Measurements from ENCODE around the gene HSD17B2.

Gene HSD17B2, protein sequence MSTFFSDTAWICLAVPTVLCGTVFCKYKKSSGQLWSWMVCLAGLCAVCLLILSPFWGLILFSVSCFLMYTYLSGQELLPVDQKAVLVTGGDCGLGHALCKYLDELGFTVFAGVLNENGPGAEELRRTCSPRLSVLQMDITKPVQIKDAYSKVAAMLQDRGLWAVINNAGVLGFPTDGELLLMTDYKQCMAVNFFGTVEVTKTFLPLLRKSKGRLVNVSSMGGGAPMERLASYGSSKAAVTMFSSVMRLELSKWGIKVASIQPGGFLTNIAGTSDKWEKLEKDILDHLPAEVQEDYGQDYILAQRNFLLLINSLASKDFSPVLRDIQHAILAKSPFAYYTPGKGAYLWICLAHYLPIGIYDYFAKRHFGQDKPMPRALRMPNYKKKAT

GRCh38 chr16:82034981-82035612, at the start of gene HSD17B2:
HSD17B2 (plus strand) TSS chr16:82035253; CDS start chr16:82035425, 172 bp downstream.
- no peak for TF ChIP-seq ZNF274 (IDR thresholded peaks at IDR 0.05; ENCODE audit: low read depth, low read length)
- no peak within 1 kb of the TSS for H3K4me3 ChIP-seq (ENCODE audit: low read length)

DNA sequence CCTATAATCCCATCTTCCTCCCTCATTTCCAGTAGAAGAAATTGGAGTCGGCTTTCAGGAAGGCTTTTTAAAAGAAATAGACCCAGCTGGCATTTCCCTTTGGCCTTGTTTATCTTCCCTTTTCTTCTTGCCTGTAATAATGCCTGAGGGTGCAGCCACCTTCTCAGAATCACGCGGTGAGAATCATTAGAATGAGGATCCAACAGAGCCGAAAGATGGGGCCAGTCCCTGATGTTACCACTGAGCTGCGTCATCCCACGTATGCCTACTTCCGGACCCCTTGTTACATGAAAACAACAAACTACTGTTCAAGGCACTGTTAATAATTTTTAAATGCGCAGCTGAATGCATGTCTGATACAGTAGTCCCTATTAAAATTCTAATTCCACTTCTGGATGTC, 47.9 kb upstream of the HSD17B2 start:
- TF ChIP-seq ZNF274 (IDR thresholded peaks at IDR 0.05; ENCODE audit: low read depth, low read length), result no peak
- no peak overlapping the region for H3K4me3 ChIP-seq (ENCODE audit: low read length)

DNA sequence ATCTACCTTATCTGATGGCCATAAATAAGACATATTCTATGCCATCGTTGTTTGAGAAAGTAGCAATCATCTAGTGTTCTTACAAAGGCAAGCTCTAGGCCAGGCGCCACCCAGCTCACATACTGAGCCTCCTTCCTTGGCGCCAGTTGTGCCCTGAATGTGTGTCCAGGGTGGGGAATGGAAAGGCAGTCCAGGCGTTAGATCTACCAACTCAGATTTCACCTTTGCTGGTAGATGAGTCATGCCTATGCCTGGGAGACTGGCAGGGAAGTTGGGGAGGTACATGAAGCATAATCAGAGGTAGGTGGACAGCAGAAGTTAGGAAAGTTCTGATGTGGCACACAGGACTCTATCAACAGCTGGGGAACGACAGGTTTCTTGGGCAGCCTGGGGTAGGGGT, 47.3 kb upstream of the HSD17B2 start:
- no peak overlapping the region for H3K4me3 ChIP-seq (ENCODE audit: low read length)
- TF ChIP-seq ZNF274 (IDR thresholded peaks at IDR 0.05; ENCODE audit: low read depth, low read length), result no peak

DNA sequence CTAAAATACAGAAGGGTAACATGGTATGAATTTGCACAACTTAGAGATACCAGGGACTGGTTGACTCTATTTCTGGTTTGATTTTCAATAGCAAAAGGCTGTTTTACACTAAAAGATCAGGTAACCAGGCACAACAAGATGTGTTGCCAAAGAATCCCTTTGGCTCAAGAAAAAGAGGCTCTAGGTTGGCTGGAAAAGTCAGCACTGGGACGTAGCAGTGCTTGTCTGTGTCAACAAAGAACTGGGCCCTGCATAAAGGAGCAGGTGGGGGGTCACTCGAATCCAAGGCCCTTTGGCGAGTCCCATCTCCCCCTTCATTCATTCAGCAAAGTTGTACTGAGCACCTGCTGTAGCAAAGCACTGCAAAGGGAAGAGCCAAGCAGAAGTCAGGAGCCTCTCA, 42.2 kb upstream of the HSD17B2 start:
- no peak for TF ChIP-seq ZNF274 (IDR thresholded peaks at IDR 0.05; ENCODE audit: low read depth, low read length)
- no peak overlapping the region for H3K4me3 ChIP-seq (ENCODE audit: low read length)

DNA sequence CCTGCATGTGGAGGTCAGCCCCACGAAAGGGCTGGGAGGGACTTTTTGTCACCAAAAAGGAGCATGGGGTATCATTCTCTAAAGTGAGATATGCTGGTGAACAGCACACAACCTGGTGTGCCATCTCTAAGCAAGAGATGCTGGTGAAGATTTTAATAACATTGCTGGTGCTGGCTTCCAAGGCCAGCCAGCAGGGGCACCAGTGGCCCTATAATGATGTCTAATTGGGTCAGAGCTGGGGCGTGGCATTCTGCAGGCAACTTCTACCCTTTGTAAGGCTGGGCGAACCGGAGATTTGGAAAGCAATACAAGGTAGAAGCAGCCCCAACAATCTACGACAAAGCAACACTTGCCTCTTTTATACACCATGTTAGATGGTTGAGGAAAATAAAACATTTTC, 40.6 kb upstream of the HSD17B2 start:
- no peak for TF ChIP-seq ZNF274 (IDR thresholded peaks at IDR 0.05; ENCODE audit: low read depth, low read length)
- H3K4me3 ChIP-seq (ENCODE audit: low read length), result no peak overlapping the region

DNA sequence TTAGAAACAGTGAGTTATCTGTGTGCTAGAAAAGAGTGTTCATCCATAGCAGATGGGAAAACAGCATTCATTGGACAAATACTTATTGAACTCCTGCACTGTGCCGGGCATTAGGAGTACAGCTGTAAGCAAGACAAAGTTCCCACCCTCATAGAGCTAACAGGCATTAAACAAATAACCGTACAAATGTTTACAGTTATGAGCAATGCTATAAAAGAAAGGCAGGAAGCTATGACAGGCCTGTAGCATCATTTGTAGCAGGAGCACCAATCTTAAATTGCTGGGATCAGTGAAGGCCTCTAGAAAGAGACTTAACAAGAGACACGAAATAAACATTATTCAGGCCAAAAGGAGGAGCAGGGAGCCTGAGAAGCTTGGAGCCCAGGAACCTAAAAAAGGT, 39.4 kb upstream of the HSD17B2 start:
- no peak overlapping the region for H3K4me3 ChIP-seq (ENCODE audit: low read length)
- no peak for TF ChIP-seq ZNF274 (IDR thresholded peaks at IDR 0.05; ENCODE audit: low read depth, low read length)

DNA sequence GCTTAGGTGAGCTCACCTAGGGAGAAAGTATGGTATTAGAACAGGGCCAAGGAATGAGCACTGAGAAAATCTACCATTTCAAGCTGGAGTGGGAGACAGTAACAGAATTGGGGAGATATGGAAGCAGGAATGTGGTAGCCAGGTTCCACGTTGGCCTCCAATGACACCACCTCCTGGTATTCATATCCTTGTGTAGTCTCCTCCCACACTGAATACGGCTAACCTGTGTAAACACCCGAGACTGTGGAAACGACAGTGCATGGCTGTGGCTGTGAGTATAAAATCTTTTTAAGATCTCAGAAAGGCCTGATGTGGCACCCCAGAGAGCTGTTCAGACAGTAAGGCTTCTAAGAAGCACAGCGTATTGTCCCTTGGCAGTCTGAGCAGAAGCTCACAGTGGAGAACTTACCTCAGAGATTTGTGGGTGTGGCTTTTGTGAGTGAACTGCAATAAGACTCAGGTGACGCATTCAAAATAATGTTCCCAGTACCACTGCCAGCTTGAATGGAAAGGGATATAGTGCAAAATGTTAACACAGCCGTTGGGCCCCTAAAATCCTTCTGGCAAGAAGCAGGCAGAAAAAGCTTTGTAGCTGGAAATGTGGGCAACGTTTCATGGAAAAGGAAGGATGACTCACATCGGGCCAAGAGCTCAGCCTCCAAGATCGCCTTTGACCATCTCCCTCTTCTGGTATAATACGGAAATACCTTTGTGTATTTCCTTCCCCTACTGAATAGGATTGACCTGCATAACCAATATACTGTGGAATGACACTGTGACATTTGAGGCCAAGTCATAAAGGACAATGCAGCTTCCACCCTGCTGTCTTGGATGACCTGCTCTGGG, 38.2 kb upstream of the HSD17B2 start:
- no peak for TF ChIP-seq ZNF274 (IDR thresholded peaks at IDR 0.05; ENCODE audit: low read depth, low read length)
- no peak overlapping the region for H3K4me3 ChIP-seq (ENCODE audit: low read length)

DNA sequence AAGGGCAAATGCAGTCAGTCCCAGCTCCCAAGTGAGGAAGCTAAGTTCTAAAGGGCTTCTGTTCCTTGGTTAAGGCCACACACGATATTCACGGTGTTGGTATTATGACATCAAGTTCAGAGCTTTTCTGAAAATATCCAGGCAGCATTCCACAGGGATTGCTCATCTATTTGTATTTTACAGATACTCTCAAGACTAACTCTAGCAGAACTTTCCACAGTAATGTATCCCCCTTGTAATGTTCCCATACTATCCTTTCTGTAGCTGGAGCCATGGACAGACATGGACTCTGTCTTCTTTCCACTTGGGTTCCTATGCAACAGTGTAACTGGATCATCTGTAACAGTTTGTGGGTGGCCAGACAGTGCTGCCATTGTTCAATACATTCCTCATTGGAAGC, 37.3 kb upstream of the HSD17B2 start:
- no peak for TF ChIP-seq ZNF274 (IDR thresholded peaks at IDR 0.05; ENCODE audit: low read depth, low read length)
- no peak overlapping the region for H3K4me3 ChIP-seq (ENCODE audit: low read length)

DNA sequence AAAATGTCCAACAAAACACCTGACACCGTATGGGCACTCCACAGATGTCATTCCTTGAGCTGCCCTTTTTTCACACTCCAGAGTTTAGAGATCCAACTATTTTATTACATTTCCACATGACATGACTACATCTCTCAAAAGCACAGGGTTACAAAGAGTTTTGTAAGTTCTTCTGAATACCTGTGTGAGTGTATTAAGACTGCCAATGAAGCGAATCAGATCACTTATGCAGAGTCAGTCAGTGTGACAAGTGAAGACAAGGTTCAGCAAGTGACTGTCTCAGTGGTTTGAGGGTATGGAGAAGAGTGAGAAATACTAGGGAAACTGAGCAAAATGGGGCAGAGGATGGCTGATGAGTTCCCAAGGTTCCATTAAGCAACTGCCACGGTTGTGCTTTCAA, 32.2 kb upstream of the HSD17B2 start:
- H3K4me3 ChIP-seq (ENCODE audit: low read length), result no peak overlapping the region
- TF ChIP-seq ZNF274 (IDR thresholded peaks at IDR 0.05; ENCODE audit: low read depth, low read length), result no peak

GRCh38 chr16:82004601-82005000, 30.5 kb upstream of the HSD17B2 start:
- no peak for TF ChIP-seq ZNF274 (IDR thresholded peaks at IDR 0.05; ENCODE audit: low read depth, low read length)
- no peak overlapping the region for H3K4me3 ChIP-seq (ENCODE audit: low read length)

GRCh38 chr16:82005027-82005830, 29.8 kb upstream of the HSD17B2 start:
- no peak overlapping the region for H3K4me3 ChIP-seq (ENCODE audit: low read length)
- no peak for TF ChIP-seq ZNF274 (IDR thresholded peaks at IDR 0.05; ENCODE audit: low read depth, low read length)

GRCh38 chr16:82006036-82006435, 29.0 kb upstream of the HSD17B2 start:
- no peak for TF ChIP-seq ZNF274 (IDR thresholded peaks at IDR 0.05; ENCODE audit: low read depth, low read length)
- H3K4me3 ChIP-seq (ENCODE audit: low read length), result no peak overlapping the region

- TF ChIP-seq ZNF274 (IDR thresholded peaks at IDR 0.05; ENCODE audit: low read depth, low read length), result no peak
- H3K4me3 ChIP-seq (ENCODE audit: low read length), result no peak overlapping the region
Observed at GRCh38 chr16:82007189-82007588, 27.9 kb upstream of the HSD17B2 start.

Measured in GM08714 (cell line).